Ramos (cell line): ENCODE data around the gene XPA.

Experiments used
- in situ Hi-C: fragments of 300-500 bp; cut with MboI; formaldehyde crosslinking; loops from one replicate; pipeline ENCODE4 v1.14.3; 2022; ENCODE audit warnings: low sequenced_read_pairs; ENCODE audit not compliant: unreplicated experiment

XPA gene

GRCh38 chr9:97660847-97661246 lies 36.3 kb downstream of the XPA start:
- in situ Hi-C loops = no loop called here

GRCh38 chr9:97660340-97660739 lies 36.8 kb downstream of the XPA start:
- in situ Hi-C loops = no loop called here

- in situ Hi-C loops = no loop called here
These were observed 37.4 kb downstream of the XPA start for GRCh38 chr9:97659771-97660170.

GRCh38 chr9:97658707-97659106 lies 38.4 kb downstream of the XPA start:
- in situ Hi-C loops = no loop called here

- in situ Hi-C loops = no loop called here
These were observed 45.5 kb downstream of the XPA start for GRCh38 chr9:97651646-97652045.

- in situ Hi-C loops = no loop called here
These were observed 49.1 kb downstream of the XPA start for GRCh38 chr9:97647996-97648395.

GRCh38 chr9:97645720-97646119 lies 51.4 kb downstream of the XPA start:
- in situ Hi-C loops = no loop called here

- in situ Hi-C loops = no loop called here
These were observed 56.8 kb downstream of the XPA start for GRCh38 chr9:97640325-97640724.

GRCh38 chr9:97638666-97639065 lies 58.5 kb downstream of the XPA start:
- in situ Hi-C loops = no loop called here

GRCh38 chr9:97636903-97637302 lies 60.2 kb downstream of the XPA start:
- in situ Hi-C loops = no loop called here

GRCh38 chr9:97635026-97635425 lies 62.1 kb downstream of the XPA start:
- in situ Hi-C loops = no loop called here

GRCh38 chr9:97633859-97634490 lies 63.2 kb downstream of the XPA start:
- in situ Hi-C loops = no loop called here

GRCh38 chr9:97632985-97633858 lies 63.9 kb downstream of the XPA start, which contains the start of the genes NCBP1 and TSTD2:
TSS of gene NCBP1 (plus strand) at chr9:97633821. CDS start at chr9:97633882, 61 bp downstream.
TSS of gene TSTD2 (minus strand) at chr9:97633368. CDS start at chr9:97627562, 5,806 bp downstream.
- in situ Hi-C loops = no loop called here

- in situ Hi-C loops = no loop called here
These were observed 64.7 kb downstream of the XPA start for GRCh38 chr9:97632248-97632984.

GRCh38 chr9:97630591-97630990 lies 66.5 kb downstream of the XPA start:
- in situ Hi-C loops = no loop called here

- in situ Hi-C loops = no loop called here
These were observed 68.0 kb downstream of the XPA start for GRCh38 chr9:97629156-97629555.

- in situ Hi-C loops = no loop called here
These were observed 68.5 kb downstream of the XPA start for GRCh38 chr9:97628668-97629067.

GRCh38 chr9:97627624-97628023 lies 69.5 kb downstream of the XPA start:
- in situ Hi-C loops = no loop called here

GRCh38 chr9:97625620-97626019 lies 71.5 kb downstream of the XPA start:
- in situ Hi-C loops = no loop called here
